Measurements from ENCODE around the gene TEX264.
A peak's percentile ranks its signal among the peaks of the same experiment; 100 is the strongest.

Gene TEX264

GRCh38 chr3:51704511-51704950 lies 33.5 kb downstream of the TEX264 start:
- TF ChIP-seq POLR2AphosphoS5 (IDR thresholded peaks at IDR 0.05; ENCODE audit: low read depth, low read length) (no peak), REST (IDR thresholded peaks at IDR 0.05; ENCODE audit: insufficient read depth in 1 of 2, low read depth in 2 of 2, low read length in 2 of 2) (no peak), SIN3A (IDR thresholded peaks at IDR 0.05; ENCODE audit: borderline replicate concordance, insufficient read depth, low read length) (no peak), FOXP2 (optimal IDR thresholded peaks at IDR 0.05; ENCODE audit: borderline replicate concordance, extremely low read depth, extremely low read length, insufficient read depth) (no peak), TAF1 (IDR thresholded peaks at IDR 0.05; ENCODE audit: borderline replicate concordance, insufficient read depth, low read length) (no peak)

- no peak for TF ChIP-seq POLR2AphosphoS5 (IDR thresholded peaks at IDR 0.05; ENCODE audit: low read depth, low read length)
- TF ChIP-seq REST (IDR thresholded peaks at IDR 0.05; ENCODE audit: insufficient read depth in 1 of 2, low read depth in 2 of 2, low read length in 2 of 2), result no peak
- no peak for TF ChIP-seq TAF1 (IDR thresholded peaks at IDR 0.05; ENCODE audit: borderline replicate concordance, insufficient read depth, low read length)
- TF ChIP-seq SIN3A (IDR thresholded peaks at IDR 0.05; ENCODE audit: borderline replicate concordance, insufficient read depth, low read length), result no peak
- no peak for TF ChIP-seq FOXP2 (optimal IDR thresholded peaks at IDR 0.05; ENCODE audit: borderline replicate concordance, extremely low read depth, extremely low read length, insufficient read depth)
Observed at GRCh38 chr3:51705276-51706020, 34.4 kb downstream of the TEX264 start.

GRCh38 chr3:51706021-51706485 lies 35.0 kb downstream of the TEX264 start:
- TF ChIP-seq TAF1 (IDR thresholded peaks at IDR 0.05; ENCODE audit: borderline replicate concordance, insufficient read depth, low read length) (no peak), FOXP2 (optimal IDR thresholded peaks at IDR 0.05; ENCODE audit: borderline replicate concordance, extremely low read depth, extremely low read length, insufficient read depth) (no peak), SIN3A (IDR thresholded peaks at IDR 0.05; ENCODE audit: borderline replicate concordance, insufficient read depth, low read length) (no peak), POLR2AphosphoS5 (IDR thresholded peaks at IDR 0.05; ENCODE audit: low read depth, low read length) (no peak), REST (IDR thresholded peaks at IDR 0.05; ENCODE audit: insufficient read depth in 1 of 2, low read depth in 2 of 2, low read length in 2 of 2) (no peak)

- TF ChIP-seq FOXP2 (optimal IDR thresholded peaks at IDR 0.05; ENCODE audit: borderline replicate concordance, extremely low read depth, extremely low read length, insufficient read depth), result peak; percentile 52
- TF ChIP-seq SIN3A (IDR thresholded peaks at IDR 0.05; ENCODE audit: borderline replicate concordance, insufficient read depth, low read length), result peak; percentile 93; the same call in 1 of the 2 replicates
- TF ChIP-seq REST (IDR thresholded peaks at IDR 0.05; ENCODE audit: insufficient read depth in 1 of 2, low read depth in 2 of 2, low read length in 2 of 2), result peak; percentile 94
- TF ChIP-seq POLR2AphosphoS5 (IDR thresholded peaks at IDR 0.05; ENCODE audit: low read depth, low read length), result no peak
- no peak for TF ChIP-seq TAF1 (IDR thresholded peaks at IDR 0.05; ENCODE audit: borderline replicate concordance, insufficient read depth, low read length)
Observed at GRCh38 chr3:51706788-51707731, 36.0 kb downstream of the TEX264 start, which contains the start of gene GRM2. Gene GRM2 (plus strand): TSS chr3:51707068. CDS start chr3:51708984, 1,916 bp downstream.
